Stimulated activated CD4-positive, alpha-beta T cell treated with anti-CD3 and anti-CD28 coated beads, Interleukin-12 subunit alpha, Interleukin-12 subunit beta, amount 100 ng/mL, for 4 hours (primary cell): ENCODE results near the gene MPL.
"Not testable (repeated sequence)": the region's sequence is repeated elsewhere in the genome, so short reads cannot be mapped to it uniquely, and the experiment has no call there.

ENCODE experiments used
- DNase-seq: peaks from one replicate; pipeline ENCODE4 v3.0.0-alpha.2; 2020

The MPL gene

GRCh38 chr1:43358121-43358745, 20.6 kb downstream of the MPL start:
- no peak for DNase-seq

GRCh38 chr1:43358746-43359693, 21.4 kb downstream of the MPL start, which contains the start of gene CDC20:
Gene CDC20 (plus strand): TSS chr1:43358981. CDS start chr1:43359216, 235 bp downstream.
- peak; percentile 98 for DNase-seq

- DNase-seq = no peak
Observed at GRCh38 chr1:43359696-43360095, 22.1 kb downstream of the MPL start.

- DNase-seq = no peak
Observed at GRCh38 chr1:43360616-43361015, 23.0 kb downstream of the MPL start.

GRCh38 chr1:43363283-43363934, 25.8 kb downstream of the MPL start:
- DNase-seq = no peak

GRCh38 chr1:43363935-43364525, 26.4 kb downstream of the MPL start:
- DNase-seq = no peak

- DNase-seq = no peak
Observed at GRCh38 chr1:43365678-43366077, 28.1 kb downstream of the MPL start.

- DNase-seq = no peak
Observed at GRCh38 chr1:43366179-43366578, 28.6 kb downstream of the MPL start.

- DNase-seq = no peak
Observed at GRCh38 chr1:43366601-43367025, 29.0 kb downstream of the MPL start.

- DNase-seq = peak; percentile 29
Observed at GRCh38 chr1:43367026-43367903, 29.6 kb downstream of the MPL start.

- peak; percentile 93 for DNase-seq
Observed at GRCh38 chr1:43367904-43368645, 30.5 kb downstream of the MPL start, which contains the start of gene ELOVL1. Gene ELOVL1 (minus strand): TSS chr1:43368011. CDS start chr1:43365609, 2,402 bp downstream.

- no peak for DNase-seq
Observed at GRCh38 chr1:43368646-43369020, 31.0 kb downstream of the MPL start.

- DNase-seq = not testable (repeated sequence)
Observed at GRCh38 chr1:43369779-43370178, 32.2 kb downstream of the MPL start.

GRCh38 chr1:43370564-43370963, 32.9 kb downstream of the MPL start:
- DNase-seq = no peak

- no peak for DNase-seq
Observed at GRCh38 chr1:43372172-43372571, 34.6 kb downstream of the MPL start.

- DNase-seq = no peak
Observed at GRCh38 chr1:43373066-43373940, 35.7 kb downstream of the MPL start.

GRCh38 chr1:43376723-43377235, 39.2 kb downstream of the MPL start:
- DNase-seq = no peak

GRCh38 chr1:43377831-43378230, 40.2 kb downstream of the MPL start:
- DNase-seq = no peak

GRCh38 chr1:43379476-43379875, 41.9 kb downstream of the MPL start:
- no peak for DNase-seq

GRCh38 chr1:43381612-43382011, 44.0 kb downstream of the MPL start:
- DNase-seq = no peak
